RWPE1 (cell line): ENCODE measurements around the gene PER1.
A peak's percentile ranks its signal among the peaks of the same experiment; 100 is the strongest.

Experiments
- CTCF ChIA-PET: fragments of 350-600 bp; sonication (Branson Sonifier 250); formaldehyde crosslinking; extraction: SDS; loops from one replicate; lab custom pipeline; 2021; lab: Yijun Ruan, JAX
- POLR2A ChIA-PET: fragments of 400-600 bp; formaldehyde crosslinking; extraction: SDS; loops from one replicate; lab custom pipeline; 2020; ENCODE audit warnings: antibody characterized with exemption; ENCODE audit not compliant: low non-redundant PET; lab: Yijun Ruan, JAX
- DNase-seq: peaks from one replicate; pipeline ENCODE4 v3.0.0; 2012; ENCODE audit warnings: low spot score
- H3K27ac ChIP-seq: fragments of 450-650 bp; 2 replicates; pipeline ENCODE4 v1.5.1; 2017
- TF ChIP-seq, protein P1 (sequence below): fragments of 450-650 bp; conservative IDR thresholded peaks from 2 replicates; pipeline ENCODE4 v1.5.1; 2017; ENCODE audit warnings: low read depth, mild to moderate bottlenecking

The PER1 gene

DNA sequence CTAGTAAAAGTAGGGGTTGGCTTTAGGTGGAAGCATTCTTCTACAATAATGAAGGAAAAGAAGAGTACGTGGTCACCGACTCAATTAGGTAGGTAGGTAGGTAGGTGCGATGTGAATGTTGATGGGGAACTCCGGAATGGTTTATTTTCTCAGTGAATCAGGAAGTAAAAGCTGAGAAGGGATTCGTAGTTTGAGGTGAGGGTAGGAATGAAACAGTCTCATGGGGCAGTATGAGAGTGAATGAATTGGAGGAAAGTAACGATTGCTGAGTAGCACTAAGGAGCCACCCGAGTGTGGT, 13.9 kb downstream of the PER1 start:
- TF ChIP-seq, protein P1, sequence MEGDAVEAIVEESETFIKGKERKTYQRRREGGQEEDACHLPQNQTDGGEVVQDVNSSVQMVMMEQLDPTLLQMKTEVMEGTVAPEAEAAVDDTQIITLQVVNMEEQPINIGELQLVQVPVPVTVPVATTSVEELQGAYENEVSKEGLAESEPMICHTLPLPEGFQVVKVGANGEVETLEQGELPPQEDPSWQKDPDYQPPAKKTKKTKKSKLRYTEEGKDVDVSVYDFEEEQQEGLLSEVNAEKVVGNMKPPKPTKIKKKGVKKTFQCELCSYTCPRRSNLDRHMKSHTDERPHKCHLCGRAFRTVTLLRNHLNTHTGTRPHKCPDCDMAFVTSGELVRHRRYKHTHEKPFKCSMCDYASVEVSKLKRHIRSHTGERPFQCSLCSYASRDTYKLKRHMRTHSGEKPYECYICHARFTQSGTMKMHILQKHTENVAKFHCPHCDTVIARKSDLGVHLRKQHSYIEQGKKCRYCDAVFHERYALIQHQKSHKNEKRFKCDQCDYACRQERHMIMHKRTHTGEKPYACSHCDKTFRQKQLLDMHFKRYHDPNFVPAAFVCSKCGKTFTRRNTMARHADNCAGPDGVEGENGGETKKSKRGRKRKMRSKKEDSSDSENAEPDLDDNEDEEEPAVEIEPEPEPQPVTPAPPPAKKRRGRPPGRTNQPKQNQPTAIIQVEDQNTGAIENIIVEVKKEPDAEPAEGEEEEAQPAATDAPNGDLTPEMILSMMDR = no peak
- H3K27ac ChIP-seq = peak overlapping the region; percentile 98
- CTCF ChIA-PET = interaction anchor here (0.9 to 2.2 kb wide), 6 partner anchors 10 to 83 kb away, joined by 3 to 9 read pairs (median 6); partner anchors contain the start of gene PER1
- POLR2A ChIA-PET = no interaction called here
- DNase-seq = no peak

DNA sequence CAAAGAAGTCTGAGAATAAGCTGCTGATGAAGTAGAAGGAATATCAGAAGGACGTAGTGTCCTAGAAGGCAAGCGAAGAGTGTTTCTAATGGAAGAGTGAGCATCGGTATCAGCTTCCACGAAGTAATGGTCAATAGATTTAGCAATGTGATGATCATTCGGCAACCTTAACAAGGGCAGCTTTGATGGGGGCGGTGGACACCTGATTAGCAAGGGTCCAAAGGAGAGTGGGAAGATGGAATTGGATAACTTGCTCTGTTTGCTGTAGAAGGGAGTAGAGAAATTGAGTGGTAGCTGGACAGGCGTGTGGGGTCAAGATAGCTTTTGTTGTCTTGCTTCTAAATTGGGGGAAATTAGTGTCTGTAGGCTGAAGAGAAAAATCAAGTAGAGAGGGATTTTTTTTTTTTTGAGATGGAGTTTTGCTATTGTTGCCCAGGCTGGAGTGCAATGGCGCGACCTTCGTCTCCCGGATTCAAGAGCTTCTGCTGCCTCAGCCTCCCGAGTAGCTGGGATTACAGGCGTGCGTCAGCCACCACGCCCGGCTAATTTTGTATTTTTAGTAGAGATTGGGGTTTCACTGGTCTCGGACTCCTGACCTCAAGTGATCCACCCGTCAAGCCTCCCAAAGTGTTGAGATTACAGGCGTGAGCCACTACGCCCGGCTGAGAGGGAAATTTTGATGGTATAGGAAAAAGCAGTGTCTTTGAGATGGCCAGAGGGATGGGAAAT, 14.4 kb downstream of the PER1 start:
- no peak for DNase-seq
- H3K27ac ChIP-seq = peak overlapping the region; percentile 98
- POLR2A ChIA-PET = no interaction called here
- TF ChIP-seq, protein P1 = no peak
- CTCF ChIA-PET = interaction anchor here (0.7 to 2.2 kb wide), 7 partner anchors 9 to 84 kb away, joined by 3 to 9 read pairs (median 4); partner anchors contain the start of gene BORCS6

DNA sequence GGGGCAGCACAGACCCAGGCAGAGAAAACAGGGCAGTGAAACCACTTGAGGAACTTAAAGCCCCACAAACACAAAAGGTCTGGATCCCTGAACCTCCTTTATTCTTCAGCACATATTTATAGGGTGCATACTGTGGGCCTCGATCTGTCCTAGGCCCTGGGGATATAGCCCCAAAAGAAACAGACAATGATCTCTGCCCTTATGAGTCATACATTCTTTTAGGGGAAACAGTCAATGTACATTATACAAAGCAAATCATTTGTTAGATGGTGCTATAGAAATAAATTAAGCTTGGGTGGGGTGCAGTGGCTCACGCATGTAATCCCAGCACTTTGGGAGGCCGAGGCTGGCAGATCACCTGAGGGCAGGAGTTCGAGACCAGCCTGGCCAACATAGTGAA, 18.3 kb downstream of the PER1 start:
- POLR2A ChIA-PET = no interaction called here
- DNase-seq = no peak
- TF ChIP-seq, protein P1 = no peak
- peak overlapping the region; percentile 41 for H3K27ac ChIP-seq
- CTCF ChIA-PET = no interaction called here

DNA sequence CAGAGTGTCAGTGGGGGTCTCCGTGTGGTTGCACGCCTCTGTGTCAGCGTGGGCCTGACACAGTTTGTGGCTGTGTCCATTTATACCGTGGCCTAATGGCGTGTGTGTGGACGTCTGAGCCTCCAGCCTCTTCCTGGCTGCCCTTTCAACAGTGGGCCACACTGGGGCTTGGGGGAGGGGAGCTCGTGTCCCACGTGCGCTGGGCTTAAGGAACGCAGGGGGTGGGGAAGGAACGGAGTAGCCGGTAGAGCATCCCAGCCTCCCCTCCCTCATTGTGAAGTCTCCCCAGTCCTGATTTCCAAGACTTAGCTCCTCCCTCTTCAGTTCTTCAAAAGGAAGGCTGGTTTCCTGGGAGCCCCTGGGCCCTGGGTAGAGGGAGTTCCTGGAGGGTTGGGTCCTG, 18.8 kb downstream of the PER1 start:
- TF ChIP-seq, protein P1 = no peak
- POLR2A ChIA-PET = no interaction called here
- CTCF ChIA-PET = no interaction called here
- H3K27ac ChIP-seq = peak overlapping the region; percentile 41
- no peak for DNase-seq

DNA sequence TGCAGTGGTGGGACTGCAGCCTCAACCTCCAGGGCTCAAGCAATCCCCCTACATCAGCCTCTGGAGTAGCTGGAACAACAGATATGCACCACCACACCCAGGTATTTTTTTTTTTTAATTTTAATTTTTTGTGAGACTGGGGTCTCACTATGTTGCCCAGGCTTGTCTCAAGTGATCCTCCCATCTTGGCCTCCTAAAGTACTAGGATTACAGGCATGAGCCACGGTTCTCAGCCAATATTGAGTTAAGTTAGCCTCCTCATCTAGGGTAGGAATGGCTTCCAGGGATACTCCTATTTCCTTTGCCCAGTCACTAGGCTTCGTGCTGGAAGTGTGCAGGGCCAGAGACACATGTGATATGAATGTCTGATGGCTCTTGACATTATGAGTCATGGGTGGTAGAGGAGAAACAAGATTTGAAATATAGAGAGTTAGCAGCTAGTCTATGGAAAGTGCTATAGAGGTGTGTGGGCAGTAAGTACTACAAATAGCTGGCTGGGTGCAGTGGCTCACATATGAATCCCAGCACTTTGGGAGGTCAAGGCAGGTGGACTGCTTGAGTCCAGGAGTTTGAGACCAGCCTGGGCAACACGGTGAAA, 20.3 kb downstream of the PER1 start:
- ChIA-PET CTCF (interaction anchor here (0.6 kb wide), 1 partner anchor 142 kb away, joined by 4 read pairs; no protein-coding TSS in a partner anchor), POLR2A (interaction anchor here (0.6 kb wide), 2 partner anchors 29 to 148 kb away, joined by 3 to 10 read pairs; no protein-coding TSS in a partner anchor)
- DNase-seq = no peak
- no peak overlapping the region for H3K27ac ChIP-seq
- TF ChIP-seq, protein P1 = no peak

DNA sequence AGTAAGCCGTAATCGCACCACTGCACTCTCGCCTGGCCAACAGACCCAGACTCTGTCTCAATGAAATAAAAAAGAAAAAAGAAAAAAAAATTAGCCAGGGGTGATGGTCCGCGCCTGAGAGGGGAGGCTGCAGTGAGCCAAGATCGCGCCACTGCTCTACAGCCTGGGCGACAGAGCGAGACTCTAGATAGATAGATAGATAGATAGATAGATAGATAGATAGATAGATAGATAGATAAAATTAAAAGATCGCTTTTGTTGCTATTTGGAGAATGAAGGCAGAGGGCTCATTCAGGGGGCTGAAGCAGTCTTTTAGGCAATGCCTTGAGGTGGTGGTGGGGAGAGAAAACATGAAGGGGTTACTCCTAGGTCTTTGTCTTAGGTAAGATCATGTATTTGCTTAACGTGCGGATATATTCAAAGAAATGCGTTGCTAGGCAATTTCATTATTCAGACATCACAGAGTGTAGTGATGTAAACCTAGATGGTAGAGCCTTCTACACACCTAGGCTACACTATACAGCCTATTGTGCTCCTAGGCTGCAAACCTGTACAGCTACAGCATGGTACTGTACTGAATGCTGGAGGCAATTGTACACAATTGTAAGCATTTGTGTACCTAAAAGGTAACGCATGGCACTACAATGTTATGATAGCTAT, 23.9 kb downstream of the PER1 start:
- DNase-seq = no peak
- POLR2A ChIA-PET = no interaction called here
- no peak overlapping the region for H3K27ac ChIP-seq
- TF ChIP-seq, protein P1 = no peak
- CTCF ChIA-PET = interaction anchor here (0.9 to 1.1 kb wide), 2 partner anchors 10 to 11 kb away, joined by 3 to 9 read pairs; no protein-coding TSS in a partner anchor
